B cell (primary cell): Measurements from ENCODE around the gene ZNHIT3.
"Not testable (repeated sequence)": the region's sequence is repeated elsewhere in the genome, so short reads cannot be mapped to it uniquely, and the experiment has no call there.

Experiments used
- CTCF ChIP-seq: fragments of 200-600 bp; IDR thresholded peaks from one replicate; pipeline ENCODE4 v1.8.0; 2022; ENCODE audit warnings: antibody characterized with exemption, mild to moderate bottlenecking
- EZH2 ChIP-seq: IDR thresholded peaks from 2 replicates; pipeline ENCODE4 v1.6.1; 2012; ENCODE audit warnings: borderline replicate concordance, low read depth, mild to moderate bottlenecking, moderate library complexity, low read length; ENCODE audit not compliant: insufficient read depth, poor library complexity, severe bottlenecking

DNA sequence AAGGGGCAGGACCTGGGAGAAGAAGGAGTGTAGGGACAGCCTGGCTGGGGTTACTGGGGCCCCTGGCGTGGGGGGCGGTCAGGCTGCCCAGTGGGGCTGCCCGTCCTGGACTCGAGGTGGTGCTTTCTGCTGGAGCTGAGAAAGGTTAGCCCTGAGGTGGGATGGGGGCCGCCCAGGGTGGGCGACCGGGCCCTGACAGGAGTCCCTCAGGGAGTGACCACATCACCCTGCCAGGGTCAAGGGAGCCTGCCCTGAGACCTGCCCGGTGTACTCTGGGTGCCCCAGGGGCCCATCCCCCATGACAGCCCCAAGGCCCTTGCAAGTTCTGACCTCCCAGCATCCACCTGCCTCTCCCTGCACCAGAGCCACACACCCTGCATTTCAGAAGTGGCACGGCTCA is 28.8 kb upstream of the ZNHIT3 start:
- not testable (repeated sequence) for TF ChIP-seq CTCF, EZH2
